ENCODE measurements around the gene CDK1. TPM values are rescaled to one million over a fixed set of nuclear protein-coding genes. Genes with fewer than 3 reads are reported as not detected.
A peak's percentile ranks its signal among the peaks of the same experiment; 100 is the strongest.
"Not testable (repeated sequence)": the region's sequence is repeated elsewhere in the genome, so short reads cannot be mapped to it uniquely, and the experiment has no call there.

Gene CDK1
- total RNA-seq, 1 experiment from 2014 or later = 365 TPM

DNA sequence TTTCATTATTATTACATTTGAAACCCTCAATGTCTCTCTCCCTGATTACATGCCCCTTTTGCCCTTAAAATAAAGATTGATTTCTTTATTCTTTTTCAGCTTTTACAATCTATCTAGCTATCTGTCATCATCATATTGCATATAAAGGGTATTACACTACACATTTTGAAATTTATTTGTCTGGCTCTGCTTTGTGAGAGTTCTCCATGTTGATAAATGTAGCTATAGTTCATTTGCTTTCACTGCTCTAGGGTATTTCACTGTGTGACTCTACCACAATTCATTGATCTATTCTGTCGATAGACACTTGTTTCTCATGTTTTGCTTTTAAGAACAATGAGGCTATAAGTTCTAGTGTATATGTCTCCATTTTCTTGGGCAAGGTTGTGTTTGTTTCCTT lies 25.6 kb downstream of the CDK1 start:
- DNase-seq (ENCODE audit: low spot score) = no peak
- in situ Hi-C loops (cut with HindIII; ENCODE audit: low sequenced_read_pairs) = loop anchor here (25.0 kb wide), 1 partner anchor 158 kb away; no protein-coding TSS in a partner anchor

- in situ Hi-C loops (cut with HindIII; ENCODE audit: low sequenced_read_pairs) = loop anchor here (25.0 kb wide), 1 partner anchor 155 kb away; no protein-coding TSS in a partner anchor
- DNase-seq (ENCODE audit: low spot score) = no peak
Observed at GRCh38 chr10:60806921-60807320, 28.6 kb downstream of the CDK1 start.

GRCh38 chr10:60807499-60807898 lies 29.2 kb downstream of the CDK1 start:
- in situ Hi-C loops (cut with HindIII; ENCODE audit: low sequenced_read_pairs) = loop anchor here (25.0 kb wide), 1 partner anchor 155 kb away; no protein-coding TSS in a partner anchor
- DNase-seq (ENCODE audit: low spot score) = no peak

DNA sequence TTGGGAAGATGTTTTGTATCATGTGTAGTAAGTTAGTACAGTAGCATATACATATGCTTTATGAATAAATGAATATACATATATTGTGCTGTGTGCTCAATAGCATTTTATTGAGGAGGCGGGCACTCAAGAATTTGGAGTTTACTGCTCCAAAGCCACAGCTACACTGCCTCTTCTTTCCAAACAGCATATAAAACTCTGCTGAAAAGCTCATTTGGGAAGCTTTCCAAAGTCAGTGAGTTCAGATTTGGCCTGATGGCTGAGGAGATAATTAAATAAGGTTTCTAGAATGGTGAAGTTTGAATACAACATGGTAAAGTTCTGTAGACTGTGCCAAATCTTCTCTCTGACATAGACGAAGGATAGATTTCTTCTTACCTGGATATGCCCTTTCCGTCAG lies 29.8 kb downstream of the CDK1 start:
- in situ Hi-C loops (cut with HindIII; ENCODE audit: low sequenced_read_pairs) = loop anchor here (25.0 kb wide), 1 partner anchor 154 kb away; no protein-coding TSS in a partner anchor
- no peak for DNase-seq (ENCODE audit: low spot score)

DNA sequence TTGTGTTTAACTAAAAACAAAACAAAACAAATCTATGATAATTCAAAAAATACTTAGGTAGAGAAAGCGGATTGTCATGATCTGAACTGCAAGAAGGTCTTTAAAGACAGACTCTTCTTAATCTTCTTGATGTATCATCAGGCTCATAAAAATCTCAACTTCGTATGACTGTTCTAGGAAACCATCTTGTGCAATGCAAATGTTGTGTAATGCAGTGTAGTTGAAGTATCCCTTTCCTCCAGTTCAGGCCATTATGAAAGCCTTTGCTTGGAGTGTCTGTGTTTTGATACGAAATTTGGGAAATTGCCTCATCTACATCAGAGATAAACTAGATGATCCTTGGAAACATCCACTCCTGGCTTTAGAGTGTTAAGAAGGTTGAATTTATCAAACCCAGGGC lies 30.9 kb downstream of the CDK1 start:
- no peak for DNase-seq (ENCODE audit: low spot score)
- in situ Hi-C loops (cut with HindIII; ENCODE audit: low sequenced_read_pairs) = loop anchor here (25.0 kb wide), 1 partner anchor 153 kb away; no protein-coding TSS in a partner anchor

GRCh38 chr10:60810437-60811182 lies 32.3 kb downstream of the CDK1 start:
- in situ Hi-C loops (cut with HindIII; ENCODE audit: low sequenced_read_pairs) = loop anchor here (25.0 kb wide), 1 partner anchor 152 kb away; no protein-coding TSS in a partner anchor
- no peak for DNase-seq (ENCODE audit: low spot score)

GRCh38 chr10:60816628-60817397 lies 38.5 kb downstream of the CDK1 start:
- in situ Hi-C loops (cut with HindIII; ENCODE audit: low sequenced_read_pairs) = loop anchor here (25.0 kb wide), 1 partner anchor 145 kb away; no protein-coding TSS in a partner anchor
- peak; percentile 82 for DNase-seq (ENCODE audit: low spot score)

DNA sequence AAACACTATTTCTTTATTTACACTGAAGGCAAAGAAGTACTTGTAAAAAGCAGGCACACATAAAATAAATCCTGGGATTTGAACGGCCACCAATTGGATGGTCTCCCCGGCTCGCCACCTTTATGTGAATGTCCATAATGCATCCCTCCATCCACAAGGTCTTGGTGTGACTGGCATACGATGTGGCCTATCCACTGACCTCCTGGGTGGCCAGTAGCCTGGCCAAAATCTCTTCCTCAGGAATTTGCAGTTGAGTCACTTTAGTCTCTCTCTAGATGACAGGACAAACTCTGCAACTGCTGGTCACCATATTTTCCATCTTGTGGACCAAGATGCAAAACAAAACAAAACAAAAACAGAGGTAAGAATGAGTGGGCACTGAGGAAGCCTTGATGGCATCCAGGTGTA lies 39.1 kb downstream of the CDK1 start:
- DNase-seq (ENCODE audit: low spot score) = peak; percentile 53
- in situ Hi-C loops (cut with HindIII; ENCODE audit: low sequenced_read_pairs) = loop anchor here (25.0 kb wide), 1 partner anchor 145 kb away; no protein-coding TSS in a partner anchor

DNA sequence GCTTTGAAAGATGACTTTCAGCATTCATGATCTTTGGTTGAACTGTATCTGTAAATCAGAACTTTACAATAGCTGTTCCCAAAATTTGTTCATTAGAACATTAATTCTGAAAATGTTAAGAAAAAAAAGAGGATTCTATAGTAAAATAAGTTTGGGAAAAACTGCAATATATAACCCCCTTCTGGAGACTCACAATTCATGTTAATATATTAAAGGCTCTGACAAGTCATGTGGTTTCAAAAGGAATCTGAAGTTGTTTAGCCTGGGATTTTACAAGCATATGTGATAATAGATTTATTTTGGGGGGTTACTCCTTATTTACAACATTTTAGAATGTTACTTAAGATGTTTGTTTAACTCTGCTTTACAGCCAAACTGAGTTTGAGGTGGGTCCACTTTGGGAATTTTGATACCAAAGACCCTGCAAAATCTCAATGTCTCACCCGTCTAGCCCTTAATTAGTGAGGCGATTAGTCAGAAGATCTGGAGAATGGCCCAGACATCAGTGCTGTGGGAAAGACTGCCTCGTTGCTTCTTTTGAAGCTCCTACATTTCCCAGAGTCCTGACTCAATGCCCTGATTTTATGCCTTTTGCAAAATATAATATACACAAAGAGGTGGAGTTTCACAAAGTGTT lies 40.0 kb downstream of the CDK1 start:
- peak; percentile 66 for DNase-seq (ENCODE audit: low spot score)
- in situ Hi-C loops (cut with HindIII; ENCODE audit: low sequenced_read_pairs) = loop anchor here (25.0 kb wide), 1 partner anchor 144 kb away; no protein-coding TSS in a partner anchor

GRCh38 chr10:60819271-60819670 lies 41.0 kb downstream of the CDK1 start:
- in situ Hi-C loops (cut with HindIII; ENCODE audit: low sequenced_read_pairs) = loop anchor here (25.0 kb wide), 1 partner anchor 143 kb away; no protein-coding TSS in a partner anchor
- DNase-seq (ENCODE audit: low spot score) = peak; percentile 65

DNA sequence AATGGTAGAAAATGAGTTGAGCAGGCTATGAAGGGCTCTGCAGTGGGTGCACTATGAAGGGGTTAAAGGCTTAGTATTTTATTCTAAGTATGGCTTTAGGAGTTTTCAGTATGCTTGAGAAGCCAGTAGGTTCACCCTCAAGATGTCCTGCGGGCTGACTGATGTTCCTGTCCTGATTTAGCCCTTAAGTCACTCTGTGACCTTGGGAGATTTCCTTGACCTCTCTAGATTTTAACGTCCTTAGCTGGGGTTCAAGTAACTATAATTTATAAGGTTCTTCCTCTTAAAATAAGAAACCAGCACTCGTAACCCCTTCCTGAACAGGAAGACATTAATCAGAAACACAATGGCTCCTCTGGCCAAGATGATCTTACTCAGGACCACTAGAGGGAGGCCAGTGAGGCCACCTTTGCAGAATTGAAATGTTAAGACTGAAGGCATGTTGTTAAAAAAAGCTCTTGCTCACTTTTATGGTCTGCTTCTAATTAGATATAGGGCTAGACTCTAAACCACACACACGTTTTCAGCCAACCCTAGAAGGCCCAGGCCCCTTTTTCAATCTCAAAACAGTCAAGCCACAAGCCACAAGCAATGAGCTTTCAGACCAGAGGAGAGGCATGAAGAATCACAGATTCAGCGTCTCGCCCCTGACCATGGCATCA lies 41.9 kb downstream of the CDK1 start:
- peak; percentile 69 for DNase-seq (ENCODE audit: low spot score)
- in situ Hi-C loops (cut with HindIII; ENCODE audit: low sequenced_read_pairs) = loop anchor here (25.0 kb wide), 1 partner anchor 142 kb away; no protein-coding TSS in a partner anchor

- DNase-seq (ENCODE audit: low spot score) = no peak
- in situ Hi-C loops (cut with HindIII; ENCODE audit: low sequenced_read_pairs) = loop anchor here (25.0 kb wide), 1 partner anchor 141 kb away; no protein-coding TSS in a partner anchor
Observed at GRCh38 chr10:60821656-60822055, 43.4 kb downstream of the CDK1 start.

- in situ Hi-C loops (cut with HindIII; ENCODE audit: low sequenced_read_pairs) = loop anchor here (25.0 kb wide), 1 partner anchor 139 kb away; no protein-coding TSS in a partner anchor
- DNase-seq (ENCODE audit: low spot score) = no peak
Observed at GRCh38 chr10:60822809-60823208, 44.5 kb downstream of the CDK1 start.

DNA sequence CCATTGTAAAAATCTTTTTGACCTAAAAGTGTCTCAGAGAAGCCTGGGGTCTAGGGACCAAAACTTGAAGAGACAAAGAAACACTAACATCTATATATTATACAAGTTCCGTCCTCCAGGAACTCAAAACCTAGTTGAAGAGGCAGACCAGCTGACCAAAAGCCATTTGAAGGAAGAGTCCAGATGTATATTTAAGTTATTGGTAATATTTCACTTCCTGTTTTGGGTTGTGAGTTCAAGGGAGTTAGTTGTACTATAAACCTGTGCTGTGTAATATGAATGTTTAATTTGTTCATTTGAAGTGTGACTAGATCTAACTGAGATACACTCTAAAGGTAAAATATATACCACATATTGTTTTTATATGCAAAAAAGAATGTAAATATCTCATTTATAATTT lies 45.0 kb downstream of the CDK1 start:
- no peak for DNase-seq (ENCODE audit: low spot score)
- in situ Hi-C loops (cut with HindIII; ENCODE audit: low sequenced_read_pairs) = loop anchor here (25.0 kb wide), 1 partner anchor 139 kb away; no protein-coding TSS in a partner anchor

- in situ Hi-C loops (cut with HindIII; ENCODE audit: low sequenced_read_pairs) = no loop called here
- DNase-seq (ENCODE audit: low spot score) = no peak
Observed at GRCh38 chr10:60825520-60825919, 47.2 kb downstream of the CDK1 start.

GRCh38 chr10:60827791-60828488 lies 49.7 kb downstream of the CDK1 start:
- in situ Hi-C loops (cut with HindIII; ENCODE audit: low sequenced_read_pairs) = no loop called here
- DNase-seq (ENCODE audit: low spot score) = no peak

DNA sequence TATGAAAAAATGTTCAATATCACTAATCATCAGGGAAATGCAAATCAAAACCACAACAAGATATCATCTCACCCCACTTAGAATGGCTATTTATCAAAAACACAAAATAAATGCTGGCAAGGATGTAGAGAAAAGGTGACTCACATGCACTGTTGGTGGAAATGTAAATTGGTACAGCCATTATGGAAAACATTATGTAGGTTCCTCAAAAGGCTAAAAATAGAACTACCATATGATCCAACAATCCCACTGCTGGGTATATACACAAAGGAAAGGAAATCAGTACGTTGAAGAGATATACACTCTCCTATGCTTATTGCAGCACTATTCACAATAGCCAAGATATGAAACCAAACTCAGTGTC lies 50.2 kb downstream of the CDK1 start:
- DNase-seq (ENCODE audit: low spot score) = no peak

DNA sequence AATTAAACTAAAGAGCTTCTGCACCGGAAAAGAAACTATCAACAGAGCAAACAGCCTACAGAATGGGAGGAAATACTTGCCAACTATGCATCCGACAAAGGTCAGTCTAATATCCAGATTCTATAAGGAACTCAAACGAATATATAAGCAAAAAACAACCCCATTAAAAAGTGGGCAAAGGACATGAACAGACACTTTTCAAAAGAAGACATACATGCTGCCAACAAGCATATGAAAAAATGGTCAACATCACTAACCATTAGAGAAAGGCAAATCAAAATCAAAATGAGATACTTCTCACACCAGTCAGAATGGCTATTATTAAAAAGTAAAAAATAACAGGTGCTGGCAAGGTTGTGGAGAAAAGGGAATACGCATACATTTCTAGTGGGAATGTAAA lies 53.9 kb downstream of the CDK1 start:
- DNase-seq (ENCODE audit: low spot score) = not testable (repeated sequence)

More for the DNA sequence above, 50.2 kb downstream of the CDK1 start:
- in situ Hi-C loops (cut with HindIII; ENCODE audit: low sequenced_read_pairs) = no loop called here

More for the DNA sequence above, 53.9 kb downstream of the CDK1 start:
- in situ Hi-C loops (cut with HindIII; ENCODE audit: low sequenced_read_pairs) = not testable (repeated sequence)
